GM20000 (cell line): ENCODE measurements around the gene PTPRQ.

Experiments
- DNase-seq: peaks from one replicate; pipeline ENCODE4 v3.0.0; 2012; ENCODE audit warnings: low spot score
- TF ChIP-seq, protein P1 (sequence below): IDR thresholded peaks from 2 replicates; pipeline ENCODE4 v1.5.1; 2012; ENCODE audit warnings: mild to moderate bottlenecking, control low read depth; ENCODE audit errors: extremely low read depth, missing control alignments

Gene PTPRQ

GRCh38 chr12:80636832-80637231 lies 192.8 kb downstream of the PTPRQ start:
- TF ChIP-seq, protein P1, sequence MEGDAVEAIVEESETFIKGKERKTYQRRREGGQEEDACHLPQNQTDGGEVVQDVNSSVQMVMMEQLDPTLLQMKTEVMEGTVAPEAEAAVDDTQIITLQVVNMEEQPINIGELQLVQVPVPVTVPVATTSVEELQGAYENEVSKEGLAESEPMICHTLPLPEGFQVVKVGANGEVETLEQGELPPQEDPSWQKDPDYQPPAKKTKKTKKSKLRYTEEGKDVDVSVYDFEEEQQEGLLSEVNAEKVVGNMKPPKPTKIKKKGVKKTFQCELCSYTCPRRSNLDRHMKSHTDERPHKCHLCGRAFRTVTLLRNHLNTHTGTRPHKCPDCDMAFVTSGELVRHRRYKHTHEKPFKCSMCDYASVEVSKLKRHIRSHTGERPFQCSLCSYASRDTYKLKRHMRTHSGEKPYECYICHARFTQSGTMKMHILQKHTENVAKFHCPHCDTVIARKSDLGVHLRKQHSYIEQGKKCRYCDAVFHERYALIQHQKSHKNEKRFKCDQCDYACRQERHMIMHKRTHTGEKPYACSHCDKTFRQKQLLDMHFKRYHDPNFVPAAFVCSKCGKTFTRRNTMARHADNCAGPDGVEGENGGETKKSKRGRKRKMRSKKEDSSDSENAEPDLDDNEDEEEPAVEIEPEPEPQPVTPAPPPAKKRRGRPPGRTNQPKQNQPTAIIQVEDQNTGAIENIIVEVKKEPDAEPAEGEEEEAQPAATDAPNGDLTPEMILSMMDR, result no peak
- DNase-seq, result no peak

- DNase-seq, result no peak
- TF ChIP-seq, protein P1, result no peak
Measured at GRCh38 chr12:80641936-80642335, 197.9 kb downstream of the PTPRQ start.

DNA sequence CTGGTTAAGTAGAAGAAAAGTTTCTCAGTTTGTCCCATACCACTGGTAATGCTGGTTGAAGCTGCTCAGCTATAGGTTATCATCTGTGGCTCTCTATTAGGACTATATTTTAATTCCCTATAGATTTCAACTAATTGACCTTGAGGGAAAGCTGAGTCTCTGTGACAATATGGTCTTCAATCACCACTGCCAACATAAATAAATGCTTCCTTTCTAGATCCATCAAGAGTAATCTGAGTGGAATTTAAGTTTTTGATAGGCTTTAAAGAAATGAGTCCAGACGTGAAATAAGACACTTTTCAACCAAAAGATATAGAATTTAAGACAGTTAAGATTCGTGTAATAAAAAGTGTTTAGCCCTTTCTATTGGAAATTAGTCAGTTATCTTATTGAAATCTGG lies 199.9 kb downstream of the PTPRQ start:
- TF ChIP-seq, protein P1, result no peak
- DNase-seq, result no peak

DNA sequence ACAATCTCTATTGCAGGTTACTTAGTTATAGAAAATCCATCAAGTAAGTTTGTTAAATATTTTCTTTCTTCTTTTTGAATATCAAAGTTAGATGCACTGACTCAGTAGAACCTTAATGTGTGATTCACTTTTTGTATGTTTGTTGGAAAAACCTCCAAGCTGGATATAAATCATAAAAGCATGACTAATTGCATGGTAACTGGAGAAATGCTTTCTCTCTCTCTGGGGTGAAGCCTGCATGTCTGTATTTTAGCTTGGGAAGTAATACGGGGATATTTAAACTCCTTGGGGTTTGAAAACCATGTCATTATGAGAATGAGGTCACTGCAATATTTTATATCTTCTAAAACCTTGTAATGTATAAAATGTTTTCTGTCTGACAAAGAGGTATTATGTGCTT lies 204.8 kb downstream of the PTPRQ start:
- no peak for DNase-seq
- TF ChIP-seq, protein P1, result no peak

GRCh38 chr12:80655751-80656150 lies 211.7 kb downstream of the PTPRQ start:
- TF ChIP-seq, protein P1, result no peak
- no peak for DNase-seq

- DNase-seq, result no peak
- TF ChIP-seq, protein P1, result no peak
Measured at GRCh38 chr12:80659512-80660063, 215.6 kb downstream of the PTPRQ start.

GRCh38 chr12:80662586-80662985 lies 218.6 kb downstream of the PTPRQ start:
- no peak for DNase-seq
- TF ChIP-seq, protein P1, result no peak
